ENCODE results near the gene CNGB1.

CNGB1 gene

GRCh38 chr16:57970970-57971369, at the start of gene CNGB1:
TSS of gene CNGB1 (minus strand) at chr16:57971128. CDS start at chr16:57967286, 3,842 bp downstream.
- H3K9me3 ChIP-seq (ENCODE audit: severe bottlenecking): peaks cover 2% of the 10 kb centered on the region

GRCh38 chr16:58019866-58020538, 49.1 kb upstream of the CNGB1 start:
- H3K27me3 ChIP-seq (ENCODE audit: insufficient read depth, low read depth, severe bottlenecking): no peaks in the 10 kb centered on the region
- no peak for DNase-seq
- no peaks in the 10 kb centered on the region for H3K9me3 ChIP-seq (ENCODE audit: severe bottlenecking)
- TF ChIP-seq CTCF (IDR thresholded peaks at IDR 0.05; ENCODE audit: low read depth, low read length): no peak
- 0 out of 2 replicates have a peak, but pooled peaks cover 2% of the 10 kb centered on the region for H3K36me3 ChIP-seq
- no peak overlapping the region for H3K4me3 ChIP-seq (ENCODE audit: low read depth, low read length)
- no peak overlapping the region for H3K27ac ChIP-seq

More at GRCh38 chr16:57970970-57971369, at the start of gene CNGB1:
- Histone ChIP-seq H3K27me3 (ENCODE audit: insufficient read depth, low read depth, severe bottlenecking) (no peaks in the 10 kb centered on the region), H3K36me3 (no peaks in the 10 kb centered on the region), H3K4me3 (ENCODE audit: low read depth, low read length) (peak within 1 kb of the TSS; percentile 2; the same call in 1 of the 2 replicates), H3K27ac (peak within 1 kb of the TSS; percentile 47)
- peak; percentile 76 for DNase-seq
- no peak for TF ChIP-seq CTCF (IDR thresholded peaks at IDR 0.05; ENCODE audit: low read depth, low read length)

- peak; percentile 68 for DNase-seq
- no peaks in the 10 kb centered on the region for H3K27me3 ChIP-seq (ENCODE audit: insufficient read depth, low read depth, severe bottlenecking)
- peak; percentile 65 for TF ChIP-seq CTCF (IDR thresholded peaks at IDR 0.05; ENCODE audit: low read depth, low read length)
- no peak overlapping the region for H3K4me3 ChIP-seq (ENCODE audit: low read depth, low read length)
- H3K36me3 ChIP-seq: peaks cover 2% of the 10 kb centered on the region; the same call in 1 of the 2 replicates
- H3K27ac ChIP-seq: no peak overlapping the region
- no peaks in the 10 kb centered on the region for H3K9me3 ChIP-seq (ENCODE audit: severe bottlenecking)
These were observed 47.9 kb upstream of the CNGB1 start for GRCh38 chr16:58018803-58019202.

- no peaks in the 10 kb centered on the region for H3K9me3 ChIP-seq (ENCODE audit: severe bottlenecking)
- H3K27ac ChIP-seq: no peak overlapping the region
- DNase-seq: no peak
- H3K27me3 ChIP-seq (ENCODE audit: insufficient read depth, low read depth, severe bottlenecking): no peaks in the 10 kb centered on the region
- no peak overlapping the region for H3K4me3 ChIP-seq (ENCODE audit: low read depth, low read length)
- peaks cover 7% of the 10 kb centered on the region for H3K36me3 ChIP-seq
- TF ChIP-seq CTCF (IDR thresholded peaks at IDR 0.05; ENCODE audit: low read depth, low read length): no peak
These were observed 46.0 kb upstream of the CNGB1 start for GRCh38 chr16:58016840-58017446.

- Histone ChIP-seq H3K36me3 (peaks cover 18% of the 10 kb centered on the region), H3K27me3 (ENCODE audit: insufficient read depth, low read depth, severe bottlenecking) (no peaks in the 10 kb centered on the region), H3K4me3 (ENCODE audit: low read depth, low read length) (no peak overlapping the region), H3K27ac (no peak overlapping the region), H3K9me3 (ENCODE audit: severe bottlenecking) (no peaks in the 10 kb centered on the region)
- no peak for DNase-seq
- no peak for TF ChIP-seq CTCF (IDR thresholded peaks at IDR 0.05; ENCODE audit: low read depth, low read length)
These were observed 42.5 kb upstream of the CNGB1 start for GRCh38 chr16:58013201-58013956.
